MCF 10A (cell line): ENCODE results near the gene DIAPH3. TPM values are rescaled to one million over a fixed set of nuclear protein-coding genes. Genes with fewer than 3 reads are reported as not detected.

ENCODE experiments used
- BruUV-seq: library from RNA; stranded (reverse); fragments of 400-500 nt; replicated peaks from 2 replicates; lab custom pipeline; 2021; lab: Mats Ljungman, UMichigan
- CTCF ChIA-PET: fragments of 300-600 bp; sonication (Branson Sonifier 250); formaldehyde crosslinking; extraction: SDS; loops from one replicate; lab custom pipeline; 2021; ENCODE audit warnings: antibody characterized with exemption, inconsistent platforms; lab: Yijun Ruan, JAX
- POLR2A ChIA-PET: fragments of 300-600, 350-650 bp; sonication (Branson Sonifier 250); formaldehyde crosslinking; extraction: SDS; loops from one replicate; lab custom pipeline; 2020; ENCODE audit warnings: antibody characterized with exemption, inconsistent platforms; lab: Yijun Ruan, JAX
- DNase-seq: peaks from one replicate; pipeline ENCODE4 v3.0.0-alpha.2; 2018; ENCODE audit not compliant: unreplicated experiment
- H3K27ac Mint-ChIP-seq: one replicate; pipeline ENCODE4 v1.8.0; 2022; ENCODE audit warnings: mild to moderate bottlenecking, low read depth, mixed read lengths; ENCODE audit not compliant: unreplicated experiment
- H3K27me3 Mint-ChIP-seq: one replicate; pipeline ENCODE4 v1.8.0; 2022; ENCODE audit warnings: mixed read lengths; ENCODE audit not compliant: insufficient read depth, unreplicated experiment
- H3K36me3 Mint-ChIP-seq: one replicate; pipeline ENCODE4 v1.8.0; 2022; ENCODE audit warnings: mild to moderate bottlenecking, moderate library complexity, mixed read lengths; ENCODE audit not compliant: insufficient read depth, unreplicated experiment
- H3K4me1 Mint-ChIP-seq: one replicate; pipeline ENCODE4 v1.8.0; 2022; ENCODE audit warnings: mixed read lengths; ENCODE audit not compliant: insufficient read depth, unreplicated experiment
- H3K4me3 Mint-ChIP-seq: one replicate; pipeline ENCODE4 v1.8.0; 2022; ENCODE audit warnings: mild to moderate bottlenecking, moderate library complexity, mixed read lengths; ENCODE audit not compliant: unreplicated experiment
- H3K9me3 Mint-ChIP-seq: one replicate; pipeline ENCODE4 v1.8.0; 2022; ENCODE audit warnings: mixed read lengths; ENCODE audit not compliant: unreplicated experiment
- CTCF ChIP-seq: fragments of 200-600 bp; IDR thresholded peaks from one replicate; pipeline ENCODE4 v1.8.0; 2022; ENCODE audit warnings: antibody characterized with exemption, mild to moderate bottlenecking; ENCODE audit not compliant: unreplicated experiment
- intact Hi-C: fragments of 100-400 bp; cut with micrococcal nuclease; formaldehyde crosslinking; loops from 2 replicates; pipeline ENCODE4 v1.14.1; 2022
- total RNA-seq: library from RNA; stranded (reverse); gene quantifications from 2 replicates; pipeline ENCODE4 v1.2.3, GENCODE V29; 2022

Gene DIAPH3
- total RNA-seq, 1 experiment from 2014 or later: 34.7 TPM

GRCh38 chr13:59734393-59734792, 429.3 kb downstream of the DIAPH3 start:
- no TSS peak for BruUV-seq
- H3K4me3 Mint-ChIP-seq: no peak overlapping the region
- no peaks in the 10 kb centered on the region for H3K9me3 Mint-ChIP-seq
- H3K36me3 Mint-ChIP-seq: no peaks in the 10 kb centered on the region
- no peak for TF ChIP-seq CTCF
- no peak for DNase-seq
- H3K27ac Mint-ChIP-seq: no peak overlapping the region
- intact Hi-C loops: no loop called here
- CTCF ChIA-PET: no interaction called here
- POLR2A ChIA-PET: no interaction called here
- H3K4me1 Mint-ChIP-seq: no peaks in the 10 kb centered on the region
- H3K27me3 Mint-ChIP-seq: no peaks in the 10 kb centered on the region

- no peaks in the 10 kb centered on the region for H3K9me3 Mint-ChIP-seq
- no peak for DNase-seq
- POLR2A ChIA-PET: interaction anchor here (1.1 to 1.2 kb wide), 2 partner anchors 10 to 12 kb away, joined by 3 read pairs; no protein-coding TSS in a partner anchor
- CTCF ChIA-PET: no interaction called here
- no peaks in the 10 kb centered on the region for H3K4me1 Mint-ChIP-seq
- no peak for TF ChIP-seq CTCF
- no peak overlapping the region for H3K27ac Mint-ChIP-seq
- BruUV-seq: no TSS peak
- intact Hi-C loops: no loop called here
- no peaks in the 10 kb centered on the region for H3K36me3 Mint-ChIP-seq
- H3K4me3 Mint-ChIP-seq: no peak overlapping the region
- no peaks in the 10 kb centered on the region for H3K27me3 Mint-ChIP-seq
These were observed 430.0 kb downstream of the DIAPH3 start for GRCh38 chr13:59733744-59734143.

- no peak for DNase-seq
- Mint-ChIP-seq H3K36me3 (no peaks in the 10 kb centered on the region), H3K4me3 (no peak overlapping the region), H3K9me3 (no peaks in the 10 kb centered on the region), H3K27ac (no peak overlapping the region), H3K27me3 (no peaks in the 10 kb centered on the region), H3K4me1 (no peaks in the 10 kb centered on the region)
- TF ChIP-seq CTCF: no peak
- intact Hi-C loops: no loop called here
- ChIA-PET CTCF (no interaction called here), POLR2A (no interaction called here)
- BruUV-seq: no TSS peak
These were observed 433.7 kb downstream of the DIAPH3 start for GRCh38 chr13:59730026-59730425.

DNA sequence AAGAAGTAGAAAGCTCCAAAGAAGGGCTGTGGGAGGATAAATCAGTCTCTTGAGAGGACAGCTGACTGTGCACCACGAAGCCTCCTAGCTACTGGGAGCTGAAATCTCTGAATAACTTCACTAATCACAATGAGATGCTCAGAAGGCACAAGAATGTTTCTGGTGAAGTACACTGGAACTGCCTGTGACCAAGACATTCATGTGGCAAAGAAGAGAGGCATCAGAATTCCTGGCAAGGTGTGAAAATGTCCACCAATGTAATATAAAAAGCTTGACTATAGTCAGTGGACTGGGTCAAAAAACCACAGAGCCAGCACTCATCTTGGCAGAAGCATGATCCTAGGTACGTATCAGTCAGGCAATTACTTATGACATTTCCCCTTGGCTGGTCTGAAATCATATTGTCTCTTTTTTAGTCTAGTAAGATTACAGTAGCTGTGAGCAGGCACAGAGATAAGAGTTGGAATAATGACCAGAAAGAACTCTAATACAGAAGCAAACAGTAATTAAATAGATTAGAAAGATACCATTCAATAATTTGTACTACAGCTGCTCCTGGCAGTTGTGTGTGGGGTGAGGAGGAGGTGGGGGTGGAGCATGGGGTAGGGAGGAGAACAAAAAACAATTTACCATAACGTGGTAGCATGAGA, 434.7 kb downstream of the DIAPH3 start:
- no peak for TF ChIP-seq CTCF
- POLR2A ChIA-PET: interaction anchor here (0.5 kb wide), 1 partner anchor 569 kb away, joined by 3 read pairs; no protein-coding TSS in a partner anchor
- Mint-ChIP-seq H3K27ac (no peak overlapping the region), H3K27me3 (no peaks in the 10 kb centered on the region), H3K36me3 (no peaks in the 10 kb centered on the region), H3K4me1 (no peaks in the 10 kb centered on the region), H3K9me3 (no peaks in the 10 kb centered on the region), H3K4me3 (no peak overlapping the region)
- no TSS peak for BruUV-seq
- no peak for DNase-seq
- intact Hi-C loops: no loop called here
- CTCF ChIA-PET: interaction anchor here (0.6 kb wide), 1 partner anchor 122 kb away, joined by 5 read pairs; no protein-coding TSS in a partner anchor
